IPS DF 6.9 (cell line): ENCODE results near the gene TMEM212.

Source experiments
- DNase-seq: peaks from one replicate; pipeline ENCODE4 v3.0.0-alpha.2; 2013; ENCODE audit warnings: low read depth, low spot score
- H3K27ac ChIP-seq: one replicate; pipeline ENCODE4 v1.5.1; 2013; ENCODE audit warnings: low read length, control low read depth
- H3K27me3 ChIP-seq: 2 replicates; pipeline ENCODE4 v1.6.1; 2013; ENCODE audit warnings: mild to moderate bottlenecking, low read length; ENCODE audit not compliant: control insufficient read depth, insufficient read depth
- H3K36me3 ChIP-seq: 2 replicates; pipeline ENCODE4 v1.6.1; 2013; ENCODE audit warnings: low read length; ENCODE audit not compliant: control insufficient read depth, insufficient read depth
- H3K4me1 ChIP-seq: 2 replicates; pipeline ENCODE4 v1.6.1; 2013; ENCODE audit warnings: low read length; ENCODE audit not compliant: control insufficient read depth, insufficient read depth
- H3K4me3 ChIP-seq: 2 replicates; pipeline ENCODE4 v1.5.1; 2013; ENCODE audit warnings: mild to moderate bottlenecking, low read length
- H3K9me3 ChIP-seq: 2 replicates; pipeline ENCODE4 v1.6.1; 2013; ENCODE audit warnings: low read length, inconsistent platforms; ENCODE audit not compliant: control insufficient read depth, insufficient read depth
- WGBS: extraction: QIAGEN DNeasy Blood & Tissue Kit; methylation state at CpG from one replicate; pipeline ENCODE4 v1.1.7; 2013; ENCODE audit warnings: mixed read lengths, missing lambda C conversion rate; ENCODE audit not compliant: insufficient read length, insufficient coverage; 5-methylcytosine and 5-hydroxymethylcytosine counted together

Gene TMEM212

DNA sequence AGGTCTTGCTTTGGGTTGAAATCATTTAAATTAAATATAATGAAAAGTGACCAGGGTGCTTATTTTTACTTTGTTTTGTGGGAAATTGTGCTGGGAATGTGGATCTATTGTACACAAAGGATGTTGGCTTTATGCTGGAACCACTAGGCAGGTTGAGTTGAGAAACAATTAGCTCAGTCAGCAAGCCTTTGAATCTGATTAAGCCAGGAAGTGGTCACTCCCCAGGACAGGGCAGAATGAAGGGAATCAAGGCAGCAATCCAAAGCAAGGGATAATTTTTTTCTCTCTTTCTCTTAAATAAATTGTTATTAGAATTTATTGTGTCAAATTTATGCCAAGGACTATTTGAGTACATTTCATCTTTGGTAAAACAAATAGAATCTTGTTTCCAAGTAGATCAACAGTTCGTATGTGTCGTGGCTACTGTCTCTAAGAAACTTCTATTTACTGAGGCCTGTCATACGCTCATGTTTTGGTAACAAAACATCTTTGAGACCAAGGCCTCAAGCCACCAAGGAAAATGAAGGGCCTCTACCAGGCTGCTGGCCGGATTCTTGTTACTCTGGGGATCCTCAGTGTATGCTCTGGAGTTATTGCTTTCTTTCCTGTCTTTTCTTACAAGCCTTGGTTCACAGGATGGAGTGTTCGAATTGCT, at the start of gene TMEM212:
Gene TMEM212, plus strand, starts transcription at position 486 of the 655 bp plus-strand sequence. Its CDS starts 35 bp downstream, at position 521.
- H3K27me3 ChIP-seq: no peaks in the 10 kb centered on the region
- no peak for DNase-seq
- H3K4me1 ChIP-seq: no peaks in the 10 kb centered on the region; the same call in 1 of the 2 replicates
- H3K4me3 ChIP-seq: no peak within 1 kb of the TSS
- no peaks in the 10 kb centered on the region for H3K9me3 ChIP-seq
- H3K27ac ChIP-seq: no peak within 1 kb of the TSS
- no CpG with 5 or more reads among the region's 5 CpGs for WGBS
- no peaks in the 10 kb centered on the region for H3K36me3 ChIP-seq

DNA sequence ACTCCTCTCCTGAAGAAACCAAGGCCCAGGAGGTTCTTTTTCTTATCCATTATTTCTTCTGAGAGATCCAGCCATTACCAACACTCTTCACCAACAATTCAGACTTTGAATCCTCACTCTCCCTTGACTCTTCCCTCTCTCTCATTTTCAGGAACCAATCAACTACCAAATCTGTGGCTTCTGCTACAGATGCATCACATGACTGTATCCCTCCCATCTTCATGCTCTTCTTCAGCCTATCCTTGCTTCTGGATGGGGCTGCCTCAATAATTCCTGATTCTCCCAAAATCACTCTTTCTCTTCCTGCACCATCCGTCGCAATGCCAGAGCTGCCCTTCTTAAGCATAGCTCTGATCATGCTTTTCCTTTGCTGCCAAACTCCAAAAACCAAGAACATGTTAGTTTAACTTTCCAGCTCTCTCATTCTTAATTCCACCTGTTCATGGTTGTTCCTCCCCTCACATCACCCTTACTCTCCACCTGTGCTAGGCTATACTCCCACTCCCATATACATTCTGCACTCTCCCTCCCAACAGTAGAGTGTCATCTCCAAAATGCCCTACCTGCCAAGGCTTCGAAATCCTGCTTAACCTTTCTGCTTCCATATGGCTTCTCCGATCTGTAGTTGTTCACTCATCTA, 46.4 kb upstream of the TMEM212 start:
- peaks cover 10% of the 10 kb centered on the region for H3K4me1 ChIP-seq
- no peaks in the 10 kb centered on the region for H3K9me3 ChIP-seq
- H3K4me3 ChIP-seq: no peak overlapping the region
- H3K36me3 ChIP-seq: 0 out of 2 replicates have a peak, but pooled peaks cover 3% of the 10 kb centered on the region
- H3K27me3 ChIP-seq: no peaks in the 10 kb centered on the region
- no CpG with 5 or more reads among the region's 4 CpGs for WGBS
- no peak for DNase-seq
- no peak overlapping the region for H3K27ac ChIP-seq

GRCh38 chr3:171797265-171797679, 45.9 kb upstream of the TMEM212 start:
- Histone ChIP-seq H3K36me3 (0 out of 2 replicates have a peak, but pooled peaks cover 3% of the 10 kb centered on the region), H3K9me3 (no peaks in the 10 kb centered on the region), H3K4me1 (peaks cover 6% of the 10 kb centered on the region), H3K27me3 (no peaks in the 10 kb centered on the region), H3K4me3 (no peak overlapping the region), H3K27ac (no peak overlapping the region)
- DNase-seq: no peak
- no CpG with 5 or more reads among the region's 1 CpG for WGBS

- no peaks in the 10 kb centered on the region for H3K9me3 ChIP-seq
- DNase-seq: no peak
- H3K27me3 ChIP-seq: no peaks in the 10 kb centered on the region
- WGBS: no CpG with 5 or more reads among the region's 3 CpGs
- no peak overlapping the region for H3K27ac ChIP-seq
- H3K4me1 ChIP-seq: peaks cover 2% of the 10 kb centered on the region; the same call in 1 of the 2 replicates
- H3K4me3 ChIP-seq: no peak overlapping the region
- 0 out of 2 replicates have a peak, but pooled peaks cover under 1% of the 10 kb centered on the region for H3K36me3 ChIP-seq
These were observed 45.3 kb upstream of the TMEM212 start for GRCh38 chr3:171797873-171798272.

DNA sequence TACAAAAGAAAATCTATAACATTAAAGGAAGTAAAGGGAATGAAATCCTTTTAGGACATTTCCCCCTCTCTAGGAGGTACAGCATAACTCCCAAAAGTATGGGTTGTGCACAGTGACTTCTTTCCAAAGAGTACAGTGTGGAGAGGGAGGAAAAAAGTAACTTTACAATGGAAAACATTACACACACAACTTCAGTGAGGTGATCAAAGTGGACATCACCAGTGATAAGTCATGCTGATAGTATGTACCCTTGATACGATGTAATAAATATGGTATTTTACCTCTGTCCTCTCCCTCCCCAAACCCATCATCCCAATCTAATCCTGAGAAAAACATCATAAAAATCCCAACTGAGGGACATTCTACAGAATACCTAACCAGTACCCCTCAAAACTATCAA, 43.6 kb upstream of the TMEM212 start:
- H3K27me3 ChIP-seq: no peaks in the 10 kb centered on the region
- H3K9me3 ChIP-seq: no peaks in the 10 kb centered on the region
- no peak overlapping the region for H3K27ac ChIP-seq
- H3K4me3 ChIP-seq: no peak overlapping the region
- DNase-seq: no peak
- no peaks in the 10 kb centered on the region for H3K36me3 ChIP-seq
- no CpG with 5 or more reads among the region's 1 CpG for WGBS
- peaks cover 1% of the 10 kb centered on the region; the same call in 1 of the 2 replicates for H3K4me1 ChIP-seq

DNA sequence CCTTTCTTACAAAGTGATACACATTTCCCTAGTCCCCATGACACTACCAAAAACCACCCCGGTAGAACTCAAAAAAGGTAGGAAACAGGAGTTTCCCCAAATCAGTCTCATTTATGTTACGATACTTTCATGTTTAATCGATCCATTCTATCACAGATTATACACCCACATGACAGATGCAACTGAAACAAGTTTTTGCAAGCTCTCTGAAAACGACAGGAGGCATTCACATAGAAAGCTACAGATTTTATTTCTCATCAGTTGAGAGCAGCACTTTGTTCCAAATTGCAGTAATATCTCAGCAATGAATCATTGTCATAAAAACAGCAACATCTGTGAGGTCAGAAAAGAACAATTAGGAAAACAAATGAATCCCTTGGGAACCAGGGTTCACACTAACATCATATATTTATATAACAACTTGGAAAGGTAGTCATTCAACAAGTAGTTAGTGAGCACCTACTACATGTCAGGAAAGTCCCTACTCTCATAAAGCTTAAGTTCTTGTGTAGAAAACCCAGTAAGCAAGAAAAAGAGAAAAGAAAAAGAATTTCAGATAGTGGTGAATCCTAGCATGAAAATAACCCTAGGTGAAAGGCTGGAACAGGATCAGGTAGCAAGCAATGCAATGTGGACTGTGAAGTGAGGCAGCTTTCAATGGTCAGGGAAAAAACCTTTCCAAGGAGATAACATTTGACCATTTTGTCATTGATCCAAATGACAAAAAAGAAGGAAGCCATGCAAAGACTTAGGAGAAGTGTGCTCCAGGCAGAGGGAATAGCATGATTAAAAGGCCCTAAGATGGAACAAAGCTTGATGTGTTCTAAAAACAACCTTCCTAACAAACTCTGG, 41.2 kb upstream of the TMEM212 start:
- WGBS: no CpG with 5 or more reads among the region's 4 CpGs
- no peaks in the 10 kb centered on the region for H3K27me3 ChIP-seq
- H3K27ac ChIP-seq: no peak overlapping the region
- no peak overlapping the region for H3K4me3 ChIP-seq
- no peaks in the 10 kb centered on the region for H3K36me3 ChIP-seq
- peaks cover under 1% of the 10 kb centered on the region; the same call in 1 of the 2 replicates for H3K4me1 ChIP-seq
- no peaks in the 10 kb centered on the region for H3K9me3 ChIP-seq
- DNase-seq: no peak

DNA sequence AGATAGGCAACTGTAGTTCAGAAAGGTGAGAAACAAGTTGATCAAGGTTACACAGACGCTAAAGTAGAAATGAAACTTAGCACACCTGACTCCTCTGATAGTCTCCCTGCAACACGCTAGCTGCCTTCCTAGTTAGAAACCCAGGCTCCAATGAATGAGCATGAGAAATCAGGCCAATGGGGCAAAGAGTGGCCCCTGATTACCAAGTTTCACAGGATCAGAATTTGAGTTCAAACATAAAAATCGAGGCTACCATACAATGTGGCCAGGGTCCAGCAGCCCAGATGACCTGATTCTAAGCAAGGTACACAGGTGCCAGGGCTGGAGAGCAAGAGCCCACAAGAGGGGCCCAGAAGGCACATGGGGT, 40.6 kb upstream of the TMEM212 start:
- Histone ChIP-seq H3K27ac (no peak overlapping the region), H3K4me3 (no peak overlapping the region), H3K4me1 (no peaks in the 10 kb centered on the region), H3K9me3 (no peaks in the 10 kb centered on the region), H3K36me3 (no peaks in the 10 kb centered on the region), H3K27me3 (no peaks in the 10 kb centered on the region)
- no CpG with 5 or more reads among the region's 3 CpGs for whole genome bisulfite sequencing
- DNase-seq: no peak

DNA sequence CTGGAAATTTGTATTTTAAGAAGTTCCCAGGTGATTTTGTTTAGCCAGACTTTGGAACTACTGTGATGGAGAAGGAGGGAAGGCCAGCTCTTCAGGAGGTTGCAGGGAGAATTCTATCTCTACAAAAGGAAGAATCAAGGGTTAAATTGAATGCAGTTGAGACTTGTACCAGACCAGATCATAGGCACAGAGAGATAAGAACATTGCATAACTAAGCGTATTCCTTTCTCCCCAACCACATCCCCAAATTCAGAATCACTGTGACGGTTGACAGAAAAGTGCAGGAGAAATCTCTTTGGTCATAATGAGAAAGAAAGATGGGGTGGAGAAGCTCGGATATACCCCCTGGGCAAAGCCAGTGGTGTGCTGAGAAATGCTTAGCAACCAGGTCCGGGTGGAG, 40.1 kb upstream of the TMEM212 start:
- Histone ChIP-seq H3K4me1 (no peaks in the 10 kb centered on the region), H3K27me3 (no peaks in the 10 kb centered on the region), H3K9me3 (no peaks in the 10 kb centered on the region), H3K27ac (no peak overlapping the region), H3K4me3 (no peak overlapping the region), H3K36me3 (no peaks in the 10 kb centered on the region)
- no CpG with 5 or more reads among the region's 4 CpGs for WGBS
- DNase-seq: no peak

DNA sequence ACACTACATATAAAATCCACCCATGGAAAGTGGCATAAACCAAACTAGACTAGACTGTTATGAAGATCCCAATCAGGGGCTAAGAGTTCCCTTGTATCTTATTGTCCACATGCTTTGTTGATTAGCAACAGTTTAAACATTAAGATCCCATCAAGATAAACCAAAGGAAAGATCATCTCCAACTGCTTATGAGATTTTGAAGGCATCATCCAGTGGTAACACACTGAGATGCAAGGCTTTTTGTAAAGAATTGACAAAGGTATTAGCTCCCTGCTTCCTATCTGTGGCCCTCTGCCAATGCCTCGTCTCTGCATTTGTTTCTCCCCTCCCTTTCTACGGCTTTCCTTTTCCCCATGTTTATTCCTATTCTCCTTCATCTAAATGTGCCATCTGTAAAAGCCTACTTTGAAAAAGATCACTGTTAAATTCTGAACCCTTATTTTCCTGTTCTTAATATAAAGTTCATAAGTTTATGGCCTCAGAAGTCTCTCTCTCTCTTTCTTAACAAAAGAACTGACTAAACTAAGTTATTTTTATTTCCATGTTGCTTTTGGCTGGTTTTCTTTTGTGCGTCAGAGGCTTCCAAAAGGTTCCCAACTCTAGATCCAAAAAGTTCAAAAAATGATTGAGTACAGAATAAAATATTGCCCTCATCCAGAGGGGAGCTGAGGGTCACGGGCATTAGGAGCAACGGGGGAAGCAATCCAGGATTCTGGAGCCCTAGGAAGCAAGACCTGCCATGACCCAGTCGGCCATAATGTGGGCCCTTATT, 38.3 kb upstream of the TMEM212 start:
- no peaks in the 10 kb centered on the region for H3K9me3 ChIP-seq
- H3K4me3 ChIP-seq: no peak overlapping the region
- DNase-seq: no peak
- H3K36me3 ChIP-seq: no peaks in the 10 kb centered on the region
- no peaks in the 10 kb centered on the region for H3K4me1 ChIP-seq
- H3K27me3 ChIP-seq: peaks cover 1% of the 10 kb centered on the region; the same call in 1 of the 2 replicates
- no CpG with 5 or more reads among the region's 6 CpGs for WGBS
- no peak overlapping the region for H3K27ac ChIP-seq

DNA sequence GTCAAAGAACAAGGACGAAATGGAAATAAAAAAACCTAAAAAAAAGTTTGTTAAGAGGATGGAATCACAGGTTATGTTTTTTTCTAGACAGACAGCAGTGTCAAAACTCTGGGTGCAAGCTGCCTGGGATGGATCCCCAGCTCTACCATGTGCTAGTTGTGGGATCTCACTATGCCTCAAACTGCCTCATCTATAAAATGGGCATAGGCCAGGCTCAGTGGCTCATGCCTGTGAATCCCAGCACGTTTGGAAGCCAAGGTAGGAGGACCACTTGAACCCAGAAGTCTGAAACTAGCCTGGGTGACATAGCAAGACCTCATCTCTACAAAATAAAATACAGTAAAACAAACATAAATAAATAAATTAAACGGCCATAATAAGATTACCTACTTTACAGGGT, 37.5 kb upstream of the TMEM212 start:
- Histone ChIP-seq H3K27ac (no peak overlapping the region), H3K4me3 (no peak overlapping the region), H3K9me3 (no peaks in the 10 kb centered on the region), H3K4me1 (no peaks in the 10 kb centered on the region), H3K36me3 (no peaks in the 10 kb centered on the region), H3K27me3 (peaks cover 2% of the 10 kb centered on the region; the same call in 1 of the 2 replicates)
- no CpG with 5 or more reads among the region's 3 CpGs for WGBS
- DNase-seq: no peak
